Hepatocyte (in vitro differentiated cells): ENCODE data around the gene CHST11. TPM values are rescaled to one million over a fixed set of nuclear protein-coding genes. Genes with fewer than 3 reads are reported as not detected.

Experiments
- DNase-seq: peaks from one replicate; pipeline ENCODE4 v3.0.0-alpha.2; 2016; ENCODE audit warnings: low spot score
- H2AFZ ChIP-seq: fragments of 200-600 bp; sonication (generic); 2 replicates; pipeline ENCODE4 v1.6.0; 2016; ENCODE audit warnings: antibody characterized with exemption, mild to moderate bottlenecking
- H3K27ac ChIP-seq: fragments of 200-600 bp; sonication (generic); 2 replicates; pipeline ENCODE4 v1.5.1; 2016; ENCODE audit warnings: mild to moderate bottlenecking
- H3K27me3 ChIP-seq: fragments of 200-600 bp; sonication (generic); 2 replicates; pipeline ENCODE4 v1.6.1; 2016
- H3K36me3 ChIP-seq: fragments of 200-600 bp; sonication (generic); replicated peaks from 2 replicates; pipeline ENCODE4 v1.5.1; 2016; ENCODE audit warnings: low read depth; ENCODE audit not compliant: insufficient read depth
- H3K4me1 ChIP-seq: fragments of 200-600 bp; sonication (generic); 2 replicates; pipeline ENCODE4 v1.5.1; 2016; ENCODE audit warnings: mild to moderate bottlenecking, moderate library complexity; ENCODE audit not compliant: insufficient read depth
- H3K4me2 ChIP-seq: fragments of 200-600 bp; sonication (generic); 2 replicates; pipeline ENCODE4 v1.6.0; 2016
- H3K4me3 ChIP-seq: fragments of 200-600 bp; sonication (generic); 2 replicates; pipeline ENCODE4 v1.5.1; 2016; ENCODE audit warnings: mild to moderate bottlenecking
- H3K79me2 ChIP-seq: fragments of 200-600 bp; sonication (generic); 2 replicates; pipeline ENCODE4 v1.6.0; 2017; ENCODE audit warnings: mild to moderate bottlenecking
- H3K9me2 ChIP-seq: fragments of 200-600 bp; sonication (generic); replicated peaks from 2 replicates; pipeline ENCODE4 v1.6.0; 2017; ENCODE audit warnings: mild to moderate bottlenecking; ENCODE audit not compliant: insufficient read depth
- H3K9me3 ChIP-seq: fragments of 200-600 bp; sonication (generic); 2 replicates; pipeline ENCODE4 v1.5.1; 2016; ENCODE audit warnings: low read depth, mild to moderate bottlenecking
- H4K20me1 ChIP-seq: fragments of 200-600 bp; sonication (generic); 2 replicates; pipeline ENCODE4 v1.6.0; 2016; ENCODE audit warnings: mild to moderate bottlenecking; ENCODE audit not compliant: insufficient read depth, poor library complexity, severe bottlenecking
- CTCF ChIP-seq: fragments of 200-600 bp; sonication (generic); IDR thresholded peaks from 2 replicates; pipeline ENCODE4 v1.5.1; 2016; ENCODE audit warnings: antibody characterized with exemption, mild to moderate bottlenecking; ENCODE audit not compliant: poor library complexity
- EZH2 ChIP-seq: fragments of 200-600 bp; sonication (generic); IDR thresholded peaks from 2 replicates; pipeline ENCODE4 v1.6.1; 2016; ENCODE audit warnings: antibody characterized with exemption, mild to moderate bottlenecking, borderline replicate concordance
- EZH2phosphoT487 ChIP-seq: fragments of 200-600 bp; sonication (generic); IDR thresholded peaks from one replicate; pipeline ENCODE4 v1.6.1; 2018; ENCODE audit warnings: antibody characterized with exemption, mild to moderate bottlenecking, low read depth, moderate library complexity; ENCODE audit not compliant: unreplicated experiment, severe bottlenecking
- WGBS: methylation state at CpG from one replicate; pipeline ENCODE4 v1.1.6; 2016; ENCODE audit warnings: low lambda C conversion rate; ENCODE audit errors: missing lambda C conversion rate; 5-methylcytosine and 5-hydroxymethylcytosine counted together
- polyA plus RNA-seq: library from polyadenylated mRNA; unstranded; fragments of >200 nt; fragmentation: Nextera tagmentation; extraction: Ambion mirVana; gene quantifications from 2 replicates; pipeline ENCODE4 v1.2.1, GENCODE V29; 2016
- total RNA-seq: library from RNA; depleted of rRNA; stranded (reverse); fragments of >200 nt; gene quantifications from 2 replicates; pipeline ENCODE4 v1.2.3, GENCODE V29; 2014

Gene CHST11
- total and polyA plus RNA-seq, 2 experiments from 2014 or later: 5.2 to 8.9 TPM

- Histone ChIP-seq H3K9me2 (no peaks in the 10 kb centered on the region), H3K36me3 (no peaks in the 10 kb centered on the region), H3K79me2 (no peaks in the 10 kb centered on the region), H3K4me3 (no peak overlapping the region), H2AFZ (no peak overlapping the region), H3K4me1 (peaks cover 19% of the 10 kb centered on the region), H3K27me3 (no peaks in the 10 kb centered on the region), H3K27ac (no peak overlapping the region), H3K9me3 (no peaks in the 10 kb centered on the region), H3K4me2 (peak overlapping the region; percentile 5), H4K20me1 (no peaks in the 10 kb centered on the region)
- no peak for TF ChIP-seq EZH2
- TF ChIP-seq CTCF: no peak
- TF ChIP-seq EZH2phosphoT487: no peak
- DNase-seq: no peak
- WGBS: 93% methylated on average over 4 of the region's 4 CpGs
These were observed 128.8 kb downstream of the CHST11 start for GRCh38 chr12:104585448-104586055.

- DNase-seq: no peak
These were observed 129.7 kb downstream of the CHST11 start for GRCh38 chr12:104586351-104586919.

GRCh38 chr12:104588047-104588920, 131.5 kb downstream of the CHST11 start:
- H3K9me2 ChIP-seq: no peaks in the 10 kb centered on the region
- no peak for TF ChIP-seq CTCF
- no peak for TF ChIP-seq EZH2phosphoT487
- TF ChIP-seq EZH2: no peak
- H3K36me3 ChIP-seq: no peaks in the 10 kb centered on the region
- DNase-seq: no peak
- H3K27me3 ChIP-seq: no peaks in the 10 kb centered on the region
- no peaks in the 10 kb centered on the region for H3K79me2 ChIP-seq
- no peak overlapping the region for H2AFZ ChIP-seq
- no peak overlapping the region for H3K27ac ChIP-seq
- H4K20me1 ChIP-seq: no peaks in the 10 kb centered on the region
- H3K9me3 ChIP-seq: no peaks in the 10 kb centered on the region
- H3K4me1 ChIP-seq: peaks cover 9% of the 10 kb centered on the region
- H3K4me2 ChIP-seq: no peak overlapping the region
- WGBS: 86% methylated on average over 11 of the region's 11 CpGs
- H3K4me3 ChIP-seq: no peak overlapping the region

More at GRCh38 chr12:104586351-104586919, 129.7 kb downstream of the CHST11 start:
- Histone ChIP-seq H3K27ac (peak overlapping the region; percentile 4), H3K79me2 (no peaks in the 10 kb centered on the region), H3K4me3 (no peak overlapping the region), H3K9me2 (no peaks in the 10 kb centered on the region), H3K36me3 (no peaks in the 10 kb centered on the region), H3K9me3 (no peaks in the 10 kb centered on the region), H3K27me3 (no peaks in the 10 kb centered on the region), H4K20me1 (no peaks in the 10 kb centered on the region), H2AFZ (no peak overlapping the region), H3K4me2 (peak overlapping the region; percentile 5), H3K4me1 (peaks cover 18% of the 10 kb centered on the region)
- TF ChIP-seq EZH2: no peak
- no peak for TF ChIP-seq EZH2phosphoT487
- TF ChIP-seq CTCF: no peak
- WGBS: 40% methylated on average over 7 of the region's 7 CpGs
